Mesenteric fat pad (tissue), 1 donor: ENCODE measurements around the gene LMOD1. TPM values are rescaled to one million over a fixed set of nuclear protein-coding genes. Genes with fewer than 3 reads are reported as not detected.
A peak's percentile ranks its signal among the peaks of the same experiment; 100 is the strongest.
"Not testable (repeated sequence)": the region's sequence is repeated elsewhere in the genome, so short reads cannot be mapped to it uniquely, and the experiment has no call there.

ENCODE experiments used
- DNase-seq: peaks from one replicate; pipeline ENCODE4 v3.0.0-alpha.2; 2020; ENCODE audit warnings: low spot score
- long read RNA-seq: library from polyadenylated mRNA; unstranded; transcript quantifications from one replicate; pipeline ENCODE4 v2.0.0, GENCODE V29; 2020
- total RNA-seq: library from RNA; stranded (reverse); fragmentation: NEBNext Ultra II Directional; extraction: Animal tissue kit (Norgen Biotek cat#: 25700); gene quantifications from one replicate; pipeline ENCODE4 v1.2.1, GENCODE V29; 2021
- donor health status: DM: yes; HTN: yes; CAD: no.

The LMOD1 gene
- 26.5 TPM for total RNA-seq
- long read RNA-seq, transcript LMOD1-201 (3 exons, 3,970 nt) = major isoform, 8 of 33 reads
- long read RNA-seq, partial matches to known transcripts = 16 of 33 reads
- long read RNA-seq, other reads (novel, unspliced or antisense) = 9 of 33 reads

GRCh38 chr1:201946224-201946908 lies at the start of gene LMOD1:
TSS of gene LMOD1 (minus strand) at chr1:201946548. CDS start at chr1:201946340, 208 bp downstream.
- DNase-seq = no peak

DNA sequence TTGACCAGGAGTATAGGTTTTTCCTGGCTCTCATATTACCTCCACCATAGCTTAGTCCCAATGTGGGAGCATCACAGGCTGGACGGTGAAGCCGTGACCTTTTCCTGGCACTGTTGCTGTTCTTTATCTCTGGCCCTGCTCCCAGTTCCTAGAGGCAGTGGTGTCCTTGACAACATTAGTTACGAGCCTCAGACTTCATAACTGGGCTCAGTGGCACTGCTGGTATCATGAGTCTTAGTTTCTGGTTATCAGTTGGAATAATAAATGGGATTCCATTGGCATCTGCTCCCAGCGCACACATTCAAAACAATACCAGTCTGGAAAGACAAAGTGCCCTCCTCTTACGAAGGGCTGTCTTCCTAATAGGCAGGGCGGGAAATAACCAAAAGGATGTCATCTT lies 44.1 kb upstream of the LMOD1 start:
- DNase-seq = peak; percentile 11

DNA sequence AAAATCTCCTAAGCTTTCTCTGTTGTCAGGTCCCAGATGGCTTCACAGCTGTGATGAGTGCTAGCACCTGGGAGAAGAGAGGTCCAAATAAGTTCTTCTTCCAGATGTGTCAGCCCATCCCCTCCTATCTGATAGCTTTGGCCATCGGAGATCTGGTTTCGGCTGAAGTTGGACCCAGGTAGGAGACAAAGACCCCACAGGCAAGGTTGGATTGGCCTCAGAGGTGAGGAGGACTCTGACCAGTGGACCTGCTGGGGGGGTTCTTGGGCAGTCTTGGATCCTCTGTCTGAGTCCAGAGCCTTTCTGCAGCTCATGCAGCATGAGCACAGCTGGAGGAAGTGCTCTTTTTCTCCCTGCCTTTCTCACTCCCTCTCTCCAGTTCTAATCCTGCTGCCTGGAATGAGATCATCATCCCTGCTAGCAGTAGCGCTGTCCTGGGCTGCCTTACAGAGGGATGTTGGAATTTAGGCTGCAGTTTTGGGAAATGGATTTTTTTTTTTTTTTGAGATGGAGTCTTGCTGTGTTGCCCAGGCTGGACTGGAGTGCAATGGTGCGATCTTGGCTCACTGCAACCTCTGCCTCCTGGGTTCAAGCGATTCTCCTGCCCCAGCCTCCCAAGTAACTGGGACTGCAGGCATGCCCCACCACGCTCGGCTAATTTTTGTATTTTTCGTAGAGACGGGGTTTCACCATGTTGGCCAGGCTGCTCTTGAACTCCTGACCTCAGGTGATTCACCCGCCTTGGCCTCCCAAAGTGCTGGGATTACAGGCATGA lies 43.2 kb upstream of the LMOD1 start:
- peak; percentile 59 for DNase-seq

GRCh38 chr1:201988601-201989000 lies 42.3 kb upstream of the LMOD1 start:
- DNase-seq = peak; percentile 82

DNA sequence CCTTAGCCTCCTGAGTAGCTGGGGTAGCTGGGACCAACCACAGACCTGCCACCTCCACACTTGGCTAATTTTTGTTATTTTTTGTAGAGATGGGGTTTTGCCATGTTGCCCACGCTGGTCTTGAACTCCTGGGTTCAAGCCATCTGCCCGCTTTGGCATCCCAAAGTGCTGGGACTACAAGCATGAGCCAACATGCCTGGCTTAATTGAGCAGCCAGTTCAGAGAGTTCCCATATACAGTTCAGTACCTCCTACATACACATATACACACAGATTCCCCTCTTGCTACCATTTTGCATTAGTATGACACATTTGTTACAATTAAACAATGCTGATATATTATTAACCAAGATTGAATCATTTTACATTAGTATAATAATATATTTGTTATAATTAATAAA lies 39.0 kb upstream of the LMOD1 start:
- DNase-seq = peak; percentile 28

DNA sequence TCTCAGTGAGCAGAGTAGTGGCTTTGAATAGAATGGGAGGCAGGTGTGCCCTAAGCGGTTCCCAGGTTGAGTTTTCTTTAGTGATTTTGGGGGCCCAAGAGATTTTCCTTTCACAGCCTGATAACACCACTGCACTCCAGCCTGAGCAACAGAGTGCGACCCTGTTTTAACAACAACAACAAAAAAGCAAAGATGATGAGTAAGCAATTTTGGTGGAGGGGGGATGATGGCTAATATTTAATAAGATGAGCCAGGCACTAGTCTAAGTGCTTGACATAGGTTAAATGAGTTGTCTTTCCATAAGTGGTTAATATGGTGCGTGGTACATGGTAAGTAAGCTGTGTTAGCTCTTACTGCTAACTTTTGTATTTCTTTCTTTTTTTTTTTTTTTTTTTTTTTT lies 38.1 kb upstream of the LMOD1 start:
- DNase-seq = no peak

DNA sequence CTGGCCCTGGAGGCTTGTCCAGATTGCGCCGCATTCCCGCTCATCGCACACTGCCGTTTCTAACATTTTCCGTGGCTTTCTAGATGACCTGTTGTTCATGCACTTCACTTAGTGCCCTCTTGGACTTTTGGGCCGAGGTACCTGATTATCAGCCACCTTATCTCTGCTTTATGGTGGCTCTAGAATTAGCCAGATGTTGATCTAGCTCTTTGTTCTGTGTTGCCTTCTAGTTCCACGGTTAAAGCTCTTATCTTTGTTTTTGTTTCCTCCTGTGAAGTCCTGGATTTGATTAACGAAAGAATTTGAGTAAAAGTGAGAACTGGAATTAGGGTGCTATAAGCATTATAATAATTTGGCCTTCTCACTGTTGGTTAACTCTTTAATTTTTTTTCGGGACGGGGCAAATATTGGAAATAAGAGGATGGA lies 37.0 kb upstream of the LMOD1 start:
- no peak for DNase-seq

DNA sequence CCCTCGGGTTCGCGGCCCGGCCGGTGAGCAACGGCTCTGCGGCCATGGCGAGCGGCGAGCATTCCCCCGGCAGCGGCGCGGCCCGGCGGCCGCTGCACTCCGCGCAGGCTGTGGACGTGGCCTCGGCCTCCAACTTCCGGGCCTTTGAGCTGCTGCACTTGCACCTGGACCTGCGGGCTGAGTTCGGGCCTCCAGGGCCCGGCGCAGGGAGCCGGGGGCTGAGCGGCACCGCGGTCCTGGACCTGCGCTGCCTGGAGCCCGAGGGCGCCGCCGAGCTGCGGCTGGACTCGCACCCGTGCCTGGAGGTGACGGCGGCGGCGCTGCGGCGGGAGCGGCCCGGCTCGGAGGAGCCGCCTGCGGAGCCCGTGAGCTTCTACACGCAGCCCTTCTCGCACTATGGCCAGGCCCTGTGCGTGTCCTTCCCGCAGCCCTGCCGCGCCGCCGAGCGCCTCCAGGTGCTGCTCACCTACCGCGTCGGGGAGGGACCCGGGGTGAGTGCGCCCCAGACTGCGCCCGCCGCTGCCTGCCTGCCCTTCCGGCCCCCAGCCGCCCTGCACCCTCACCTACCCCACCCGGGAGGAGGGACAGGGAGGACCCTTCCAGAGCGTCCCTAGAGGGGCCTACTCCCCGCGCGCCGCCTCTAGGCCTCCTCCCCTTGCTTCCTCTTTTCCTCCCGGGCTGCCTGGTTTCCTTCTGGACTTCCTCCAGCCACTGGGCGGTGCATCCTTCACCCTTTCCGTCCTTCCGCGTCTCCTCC lies 36.5 kb upstream of the LMOD1 start, which contains the start of gene RNPEP:
Gene RNPEP (plus strand): TSS at position 26 of the 757 bp plus-strand sequence. CDS start 19 bp downstream, at position 45.
- DNase-seq = peak; percentile 92

DNA sequence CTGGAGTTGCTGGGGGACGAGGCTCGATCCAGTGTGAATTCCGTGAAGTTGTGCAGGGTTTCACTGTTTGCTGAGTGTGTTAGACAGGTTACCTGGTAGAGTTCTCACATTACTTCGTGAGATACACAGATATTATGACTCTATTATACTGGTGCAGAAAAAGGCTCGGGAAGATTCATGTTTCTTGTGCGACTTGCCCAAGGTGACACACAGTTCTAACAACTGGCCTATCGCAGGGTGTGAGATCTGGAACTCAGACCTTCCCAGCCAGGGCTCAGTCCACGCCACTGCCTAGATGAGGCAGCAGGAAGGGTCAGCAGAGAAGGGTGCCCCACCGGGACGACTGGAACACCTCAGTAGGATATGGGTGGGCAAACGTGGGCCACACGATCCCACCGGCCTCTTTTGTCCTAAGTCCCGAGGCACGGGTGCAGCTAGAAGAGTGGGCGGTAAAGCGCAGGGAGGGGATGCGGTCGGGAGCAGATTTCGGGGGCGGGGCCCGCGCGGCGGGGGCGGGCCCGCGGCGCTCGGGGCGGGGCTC lies 35.8 kb upstream of the LMOD1 start:
- peak; percentile 93 for DNase-seq

DNA sequence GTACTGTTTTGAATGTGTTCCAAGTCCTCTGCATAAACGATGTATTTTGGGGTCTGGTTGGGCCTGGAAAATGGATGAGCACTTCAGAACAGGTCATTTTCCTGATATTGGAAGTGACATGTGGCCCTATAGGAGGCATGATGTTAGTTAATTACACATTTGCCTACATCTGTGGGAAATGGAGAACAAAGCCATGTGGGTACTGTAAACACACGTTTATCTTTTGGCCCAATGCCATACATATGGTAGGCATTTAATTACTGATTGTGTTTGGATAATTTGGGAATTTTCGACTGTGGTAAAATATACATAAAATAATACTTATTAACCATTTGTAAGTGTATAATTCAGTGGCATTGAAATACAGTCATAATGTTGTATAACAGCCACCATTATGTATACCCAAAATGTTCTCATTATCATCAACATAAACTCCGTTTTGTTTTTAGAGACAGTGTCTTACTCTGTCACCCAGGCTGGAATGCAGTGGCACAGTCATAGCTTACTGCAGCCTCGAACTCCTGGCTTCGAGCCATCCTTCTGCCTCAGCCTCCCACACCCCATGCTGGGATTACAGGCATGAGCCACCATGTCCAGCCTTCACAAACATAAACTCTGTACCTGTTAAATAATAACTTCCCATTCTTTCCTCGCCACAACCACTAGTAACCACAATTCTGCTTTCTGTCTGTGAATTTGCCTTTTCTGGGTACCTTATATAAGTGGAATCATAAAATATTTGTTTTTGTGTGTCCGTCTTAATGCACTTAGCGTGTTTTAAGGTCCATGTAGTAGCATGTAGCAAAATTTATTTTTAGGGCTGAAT lies 24.2 kb upstream of the LMOD1 start:
- no peak for DNase-seq

- DNase-seq = no peak
Observed at GRCh38 chr1:201968202-201968925, 22.0 kb upstream of the LMOD1 start.

GRCh38 chr1:201966171-201966570 lies 19.8 kb upstream of the LMOD1 start:
- DNase-seq = no peak

GRCh38 chr1:201964261-201964660 lies 17.9 kb upstream of the LMOD1 start:
- no peak for DNase-seq

DNA sequence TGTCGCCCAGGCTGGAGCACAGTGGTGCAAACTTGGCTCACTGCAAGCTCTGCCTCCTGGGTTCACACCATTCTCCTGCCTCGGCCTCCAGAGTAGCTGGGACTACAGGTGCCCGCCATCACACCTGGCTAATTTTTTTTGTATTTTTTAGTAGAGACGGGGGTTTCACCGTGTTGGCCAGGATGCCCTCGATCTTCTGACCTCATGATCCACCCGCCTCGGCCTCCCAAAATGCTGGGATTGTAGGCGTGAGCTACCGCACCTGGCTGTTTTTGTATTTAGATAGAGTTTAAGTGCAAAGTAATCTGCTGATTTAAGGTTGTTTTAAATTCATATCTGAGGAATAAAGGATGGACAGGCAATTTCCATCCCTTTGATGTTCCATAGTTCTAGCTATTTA lies 16.0 kb upstream of the LMOD1 start:
- not testable (repeated sequence) for DNase-seq

GRCh38 chr1:201958348-201958747 lies 12.0 kb upstream of the LMOD1 start:
- DNase-seq = no peak

GRCh38 chr1:201955729-201956143 lies 9.4 kb upstream of the LMOD1 start:
- DNase-seq = no peak

- peak; percentile 99 for DNase-seq
Observed at GRCh38 chr1:201955009-201955728, 8.8 kb upstream of the LMOD1 start, which contains the start of gene TIMM17A. TSS of gene TIMM17A (plus strand) at chr1:201955503. CDS start at chr1:201955527, 24 bp downstream.

- DNase-seq = no peak
Observed at GRCh38 chr1:201954263-201955008, 8.1 kb upstream of the LMOD1 start.
